Transverse colon (tissue), 4 donors: Measurements from ENCODE around the gene THSD4. TPM values are rescaled to one million over a fixed set of nuclear protein-coding genes. Genes with fewer than 3 reads are reported as not detected.

Source experiments
- DNase-seq: peaks from one replicate; pipeline ENCODE4 v3.0.0-alpha.2; 2019
- H3K27ac ChIP-seq, 4 donors: fragments of 200-600 bp; sonication (generic); 2 replicates each; pipeline ENCODE4 v1.5.1; 2016 to 2018; ENCODE audit warnings: inconsistent platforms in 4 of 4
- H3K27me3 ChIP-seq: fragments of 200-600 bp; sonication (generic); 2 replicates; pipeline ENCODE4 v1.5.1; 2017; ENCODE audit warnings: inconsistent platforms
- H3K36me3 ChIP-seq, 4 donors: fragments of 200-600 bp; sonication (generic); 2 replicates each; pipeline ENCODE4 v1.5.1; 2017 to 2019; ENCODE audit warnings: inconsistent platforms in 4 of 4
- H3K4me1 ChIP-seq, 4 donors: fragments of 200-600 bp; sonication (generic); 2 replicates each; pipeline ENCODE4 v1.5.1; 2017 to 2020; ENCODE audit warnings: inconsistent platforms in 4 of 4
- H3K4me3 ChIP-seq, 4 donors: fragments of 200-600 bp; sonication (generic); 1 replicate in 1 of 4; 2 replicates in 3 of 4; pipeline versions ENCODE4 v1.5.1 to v1.6.1; 2017 to 2019; ENCODE audit warnings: inconsistent platforms in 4 of 4
- H3K9me3 ChIP-seq, 2 donors: fragments of 200-600 bp; sonication (generic); 2 replicates each; pipeline ENCODE4 v1.5.1; 2017 to 2019; ENCODE audit warnings: inconsistent platforms in 2 of 2
- EP300 ChIP-seq: sonication (generic); formaldehyde crosslinking; IDR thresholded peaks from one replicate; pipeline ENCODE4 v1.6.1; 2017; ENCODE audit warnings: antibody characterized with exemption, low read depth
- POLR2A ChIP-seq: fragments of 450-650 bp; IDR thresholded peaks from one replicate; pipeline ENCODE4 v1.6.1; 2016; ENCODE audit warnings: antibody characterized with exemption, mild to moderate bottlenecking, moderate library complexity
- POLR2AphosphoS5 ChIP-seq, 3 donors: sonication (generic); formaldehyde crosslinking; IDR thresholded peaks; one replicate each; pipeline ENCODE4 v1.6.1; 2016; ENCODE audit warnings: antibody characterized with exemption in 3 of 3
- WGBS, 2 donors: methylation state at CpG; one replicate each; pipeline ENCODE4 v1.1.5; 2018; ENCODE audit warnings: low coverage in 1 of 2; 5-methylcytosine and 5-hydroxymethylcytosine counted together
- in situ Hi-C, 4 donors: fragments of 200-750 bp; cut with MboI; loops; one replicate each; pipeline versions ENCODE4 v1.15.0 to v1.15.1; 2017; ENCODE audit warnings: low sequenced_read_pairs in 3 of 4, low pct_ligation_motif_present in 1 of 4, low pct_unique_long_range_greater_than_20kb in 1 of 4
- intact Hi-C: fragments of 100-400 bp; cut with DNase I; formaldehyde crosslinking; loops from one replicate; pipeline ENCODE4 v1.15.1; 2023; ENCODE audit warnings: low total_unique reads
- total RNA-seq, 4 donors: library from RNA; depleted of rRNA; stranded (reverse); fragments of >200 nt; gene quantifications; one replicate each; pipeline ENCODE4 v1.1.0, GENCODE V29; 2016
- TF ChIP-seq, protein P1 (sequence below), 5 experiments: fragments of 200-600 bp in 3 of 5; fragments of 450-650 bp in 2 of 5; sonication (generic) in 3 of 5; IDR thresholded peaks; 1 replicate in 2 of 5; 2 replicates in 3 of 5; pipeline ENCODE4 v1.5.1; 2016 to 2017; ENCODE audit warnings: antibody characterized with exemption in 5 of 5, inconsistent platforms in 3 of 5, mild to moderate bottlenecking in 2 of 5, moderate library complexity in 1 of 5

The THSD4 gene
- total RNA-seq, 4 donors from 2014 or later = 13.3 to 57.2 (median 47.4) TPM

DNA sequence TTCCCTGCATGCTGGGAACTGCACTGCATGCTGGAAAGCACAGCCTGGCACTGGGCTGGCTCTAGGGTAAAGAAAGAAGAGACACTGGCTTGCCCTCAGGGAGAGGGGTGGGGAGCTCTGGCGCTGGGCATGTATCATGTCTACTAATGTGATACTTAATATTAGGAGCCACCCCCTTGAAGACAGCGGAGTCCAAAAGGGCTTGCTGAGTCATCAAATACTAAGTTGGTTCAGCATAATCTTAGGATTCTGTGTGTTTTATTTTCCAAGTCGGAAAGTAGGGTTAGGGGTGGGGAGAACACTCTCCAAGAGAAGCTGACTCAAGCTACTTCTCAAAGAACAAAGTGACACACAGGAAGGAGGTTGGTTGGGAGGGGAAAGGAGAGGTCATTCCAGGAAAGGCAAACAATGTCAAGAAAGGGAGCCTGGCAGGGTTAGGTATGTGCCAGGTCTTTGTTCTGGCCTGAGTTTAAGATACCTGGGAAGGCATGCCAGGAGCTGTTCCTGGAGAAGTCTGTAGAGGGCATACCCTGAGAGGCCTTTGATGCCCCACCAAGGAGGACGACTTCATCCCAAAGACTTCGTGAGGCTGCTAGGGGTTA lies 457.3 kb downstream of the THSD4 start:
- in situ Hi-C loops = no loop called here
- DNase-seq = no peak
- Histone ChIP-seq H3K4me1 (peaks cover 0 to 5% (median 0%) of the 10 kb centered on the region in 4 donors), H3K27ac (no peak overlapping the region), H3K36me3 (no peaks in the 10 kb centered on the region), H3K4me3 (no peak overlapping the region), H3K9me3 (no peaks in the 10 kb centered on the region), H3K27me3 (no peaks in the 10 kb centered on the region)
- TF ChIP-seq POLR2AphosphoS5 (IDR thresholded peaks at IDR 0.05) (no peak), EP300 (no peak), POLR2A (no peak)
- TF ChIP-seq, protein P1, sequence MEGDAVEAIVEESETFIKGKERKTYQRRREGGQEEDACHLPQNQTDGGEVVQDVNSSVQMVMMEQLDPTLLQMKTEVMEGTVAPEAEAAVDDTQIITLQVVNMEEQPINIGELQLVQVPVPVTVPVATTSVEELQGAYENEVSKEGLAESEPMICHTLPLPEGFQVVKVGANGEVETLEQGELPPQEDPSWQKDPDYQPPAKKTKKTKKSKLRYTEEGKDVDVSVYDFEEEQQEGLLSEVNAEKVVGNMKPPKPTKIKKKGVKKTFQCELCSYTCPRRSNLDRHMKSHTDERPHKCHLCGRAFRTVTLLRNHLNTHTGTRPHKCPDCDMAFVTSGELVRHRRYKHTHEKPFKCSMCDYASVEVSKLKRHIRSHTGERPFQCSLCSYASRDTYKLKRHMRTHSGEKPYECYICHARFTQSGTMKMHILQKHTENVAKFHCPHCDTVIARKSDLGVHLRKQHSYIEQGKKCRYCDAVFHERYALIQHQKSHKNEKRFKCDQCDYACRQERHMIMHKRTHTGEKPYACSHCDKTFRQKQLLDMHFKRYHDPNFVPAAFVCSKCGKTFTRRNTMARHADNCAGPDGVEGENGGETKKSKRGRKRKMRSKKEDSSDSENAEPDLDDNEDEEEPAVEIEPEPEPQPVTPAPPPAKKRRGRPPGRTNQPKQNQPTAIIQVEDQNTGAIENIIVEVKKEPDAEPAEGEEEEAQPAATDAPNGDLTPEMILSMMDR (IDR thresholded peaks at IDR 0.05) = no peak
- intact Hi-C loops = no loop called here
- 66 to 75% methylated on average over 4 to 5 of the region's 5 CpGs for WGBS, 2 donors

DNA sequence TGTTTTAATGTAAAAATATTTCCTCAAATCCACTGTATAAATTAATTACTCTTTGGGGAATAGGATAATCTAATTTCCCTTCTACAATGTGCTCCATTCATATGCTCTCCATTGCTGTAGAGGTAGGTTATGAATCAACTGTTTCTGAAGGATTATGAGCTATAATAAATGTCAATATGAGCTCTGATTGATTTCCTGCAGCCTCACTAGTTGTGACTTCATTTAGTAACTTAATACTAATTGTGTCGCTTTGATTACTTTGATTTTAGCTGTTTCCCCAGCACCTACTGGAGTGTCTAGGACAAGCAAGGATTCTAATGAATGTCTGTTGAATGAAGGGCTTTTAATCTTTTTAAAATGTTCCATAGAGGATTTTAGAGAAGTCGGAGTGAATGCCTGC lies 458.3 kb downstream of the THSD4 start:
- in situ Hi-C loops = no loop called here

DNA sequence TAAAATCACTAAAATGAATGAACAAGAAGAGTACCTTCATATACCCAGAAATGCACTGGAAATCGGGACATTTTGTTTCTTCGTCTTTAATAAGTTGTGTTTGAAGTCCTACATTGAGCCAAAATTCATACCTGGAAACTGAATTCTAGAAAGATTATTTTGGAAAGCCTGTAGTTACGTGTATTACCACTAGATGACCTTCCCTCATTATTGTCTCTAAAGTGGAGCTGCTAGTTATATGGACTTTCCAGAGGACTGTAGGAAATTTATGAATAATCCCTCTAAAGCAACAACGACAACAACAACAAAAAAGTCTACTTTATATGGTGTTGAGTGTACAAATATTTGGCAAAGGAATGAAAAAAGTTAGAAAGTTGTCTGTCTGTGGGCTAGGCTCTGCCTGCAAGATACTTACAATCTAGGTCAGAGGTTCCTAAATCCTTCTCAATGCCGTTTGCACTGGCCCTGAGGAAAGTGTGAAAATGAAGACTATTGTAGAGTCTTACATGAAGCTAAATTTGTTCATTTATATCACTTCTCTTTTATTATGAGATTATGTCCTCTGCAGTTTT lies 460.3 kb downstream of the THSD4 start:
- H3K4me3 ChIP-seq = no peak overlapping the region
- in situ Hi-C loops = no loop called here
- H3K4me1 ChIP-seq = peaks cover 0 to 5% (median 0%) of the 10 kb centered on the region in 4 donors
- 71 to 73% methylated on average over 5 of the region's 5 CpGs for WGBS, 2 donors
- H3K27me3 ChIP-seq = no peaks in the 10 kb centered on the region
- H3K27ac ChIP-seq = no peak overlapping the region
- DNase-seq = no peak
- TF ChIP-seq EP300 (no peak), POLR2AphosphoS5 (IDR thresholded peaks at IDR 0.05) (no peak), POLR2A (no peak)
- TF ChIP-seq, protein P1 (IDR thresholded peaks at IDR 0.05) = peak; percentile 28 to 56 (median 45)
- no peaks in the 10 kb centered on the region for H3K36me3 ChIP-seq
- H3K9me3 ChIP-seq = no peaks in the 10 kb centered on the region
- intact Hi-C loops = no loop called here

More for the DNA sequence above, 458.3 kb downstream of the THSD4 start:
- no peak overlapping the region for H3K4me3 ChIP-seq
- H3K27me3 ChIP-seq = no peaks in the 10 kb centered on the region
- intact Hi-C loops = no loop called here
- no peaks in the 10 kb centered on the region for H3K9me3 ChIP-seq
- no peak for DNase-seq
- H3K36me3 ChIP-seq = no peaks in the 10 kb centered on the region
- H3K27ac ChIP-seq = no peak overlapping the region
- WGBS, 2 donors = 83 to 90% methylated on average over 2 of the region's 2 CpGs
- TF ChIP-seq, protein P1 (IDR thresholded peaks at IDR 0.05) = no peak
- TF ChIP-seq POLR2AphosphoS5 (IDR thresholded peaks at IDR 0.05) (no peak), POLR2A (no peak), EP300 (no peak)
- peaks cover 0 to 5% (median 0%) of the 10 kb centered on the region in 4 donors for H3K4me1 ChIP-seq

- H3K9me3 ChIP-seq = no peaks in the 10 kb centered on the region
- no peak overlapping the region for H3K4me3 ChIP-seq
- no peak overlapping the region for H3K27ac ChIP-seq
- H3K4me1 ChIP-seq = peaks cover 0 to 3% (median 0%) of the 10 kb centered on the region in 4 donors
- in situ Hi-C loops = no loop called here
- DNase-seq = no peak
- no peaks in the 10 kb centered on the region for H3K27me3 ChIP-seq
- WGBS, 2 donors = 61 to 63% methylated on average over 1 to 2 of the region's 2 CpGs
- intact Hi-C loops = no loop called here
- no peak for TF ChIP-seq POLR2AphosphoS5 (IDR thresholded peaks at IDR 0.05)
- no peak for TF ChIP-seq EP300
- TF ChIP-seq, protein P1 (IDR thresholded peaks at IDR 0.05) = no peak
- TF ChIP-seq POLR2A = no peak
- H3K36me3 ChIP-seq = no peaks in the 10 kb centered on the region
Measured at GRCh38 chr15:71577071-71577470, 461.8 kb downstream of the THSD4 start.
